BJ (cell line): ENCODE measurements around the gene DNAJC8. TPM values are rescaled to one million over a fixed set of nuclear protein-coding genes. Genes with fewer than 3 reads are reported as not detected.

Experiments
- CTCF ChIA-PET: fragments of 350-600 bp; formaldehyde crosslinking; extraction: SDS; loops from one replicate; lab custom pipeline; 2021; ENCODE audit warnings: antibody characterized with exemption, inconsistent platforms; lab: Yijun Ruan, JAX
- POLR2A ChIA-PET: fragments of 300-600 bp; sonication (Branson Sonifier 250); formaldehyde crosslinking; extraction: SDS; loops from one replicate; lab custom pipeline; 2021; ENCODE audit warnings: antibody characterized with exemption; lab: Charles Lee
- DNase-seq: peaks from one replicate; pipeline ENCODE4 v3.0.0-alpha.2; 2011; ENCODE audit warnings: low read depth
- H3K27me3 ChIP-seq: 2 replicates; pipeline ENCODE4 v1.6.0; 2011; ENCODE audit warnings: low read length; ENCODE audit not compliant: control insufficient read depth, insufficient read depth
- H3K36me3 ChIP-seq: 2 replicates; pipeline ENCODE4 v1.5.1; 2011; ENCODE audit warnings: low read length; ENCODE audit not compliant: control insufficient read depth, insufficient read depth
- H3K4me3 ChIP-seq: 2 replicates; pipeline ENCODE4 v1.5.1; 2011; ENCODE audit warnings: low read depth, mild to moderate bottlenecking, control low read depth, low read length
- polyA plus RNA-seq: library from polyadenylated mRNA; depleted of rRNA; stranded (reverse); fragments of >200 nt; gene quantifications from 2 replicates; pipeline ENCODE4 v1.2.3, GENCODE V29; 2011
- TF ChIP-seq, protein P1 (sequence below): IDR thresholded peaks from 2 replicates; pipeline ENCODE4 v1.5.1; 2011; ENCODE audit warnings: low read depth, mild to moderate bottlenecking, control low read depth, inconsistent platforms, low read length, moderate library complexity; ENCODE audit not compliant: insufficient read depth

Gene DNAJC8
- polyA plus RNA-seq, 1 experiment, result 49.1 TPM

DNA sequence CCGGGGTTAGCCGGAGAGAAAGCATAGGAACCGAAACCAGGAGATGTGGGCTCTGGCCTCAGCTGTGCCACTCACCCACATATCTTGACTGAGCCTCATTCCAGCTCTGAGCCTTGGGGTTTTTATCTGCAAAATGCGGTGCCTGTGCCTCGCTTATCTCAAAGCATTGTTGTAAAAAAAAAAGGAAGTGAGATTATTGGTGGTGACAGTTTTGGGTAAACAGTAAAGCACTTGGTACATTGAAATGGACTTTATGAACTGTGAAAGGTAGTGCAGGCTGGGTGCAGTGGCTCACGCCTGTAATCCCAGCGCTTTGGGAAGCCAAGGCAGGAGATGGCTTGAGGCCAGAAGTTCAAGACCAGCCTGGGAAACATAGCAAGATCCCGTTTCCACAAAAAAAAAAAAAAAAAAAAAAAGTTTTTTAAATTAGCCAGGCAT is 60.1 kb downstream of the DNAJC8 start:
- DNase-seq, result no peak
- H3K36me3 ChIP-seq, result no peaks in the 10 kb centered on the region
- TF ChIP-seq, protein P1, sequence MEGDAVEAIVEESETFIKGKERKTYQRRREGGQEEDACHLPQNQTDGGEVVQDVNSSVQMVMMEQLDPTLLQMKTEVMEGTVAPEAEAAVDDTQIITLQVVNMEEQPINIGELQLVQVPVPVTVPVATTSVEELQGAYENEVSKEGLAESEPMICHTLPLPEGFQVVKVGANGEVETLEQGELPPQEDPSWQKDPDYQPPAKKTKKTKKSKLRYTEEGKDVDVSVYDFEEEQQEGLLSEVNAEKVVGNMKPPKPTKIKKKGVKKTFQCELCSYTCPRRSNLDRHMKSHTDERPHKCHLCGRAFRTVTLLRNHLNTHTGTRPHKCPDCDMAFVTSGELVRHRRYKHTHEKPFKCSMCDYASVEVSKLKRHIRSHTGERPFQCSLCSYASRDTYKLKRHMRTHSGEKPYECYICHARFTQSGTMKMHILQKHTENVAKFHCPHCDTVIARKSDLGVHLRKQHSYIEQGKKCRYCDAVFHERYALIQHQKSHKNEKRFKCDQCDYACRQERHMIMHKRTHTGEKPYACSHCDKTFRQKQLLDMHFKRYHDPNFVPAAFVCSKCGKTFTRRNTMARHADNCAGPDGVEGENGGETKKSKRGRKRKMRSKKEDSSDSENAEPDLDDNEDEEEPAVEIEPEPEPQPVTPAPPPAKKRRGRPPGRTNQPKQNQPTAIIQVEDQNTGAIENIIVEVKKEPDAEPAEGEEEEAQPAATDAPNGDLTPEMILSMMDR, result no peak
- ChIA-PET CTCF (interaction anchor here (1.1 to 1.4 kb wide), 3 partner anchors 9 to 81 kb away, joined by 4 to 6 read pairs (median 5); no protein-coding TSS in a partner anchor), POLR2A (no interaction called here)
- H3K4me3 ChIP-seq, result no peak overlapping the region
- 0 out of 2 replicates have a peak, but pooled peaks cover 2% of the 10 kb centered on the region for H3K27me3 ChIP-seq

DNA sequence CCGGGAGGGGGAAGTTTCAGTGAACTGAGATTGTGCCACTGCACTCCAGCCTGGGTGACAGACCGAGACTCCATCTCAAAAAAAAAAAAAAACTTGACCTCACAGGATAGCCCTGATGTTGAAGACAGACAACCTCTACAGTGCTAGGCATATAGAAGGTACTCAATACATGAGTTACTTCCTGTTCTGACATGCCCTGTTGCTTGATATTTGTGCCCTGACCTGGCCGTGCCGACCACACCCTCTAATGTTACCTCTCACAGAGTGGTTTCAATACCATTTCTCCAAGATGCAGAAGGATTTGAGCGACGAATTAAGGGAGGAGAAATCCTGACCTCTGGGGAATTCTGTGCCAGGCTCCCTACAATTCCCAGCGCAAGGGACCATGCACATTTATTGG is 61.6 kb downstream of the DNAJC8 start:
- Histone ChIP-seq H3K36me3 (no peaks in the 10 kb centered on the region), H3K27me3 (no peaks in the 10 kb centered on the region), H3K4me3 (no peak overlapping the region)
- ChIA-PET CTCF (interaction anchor here (0.6 kb wide), 1 partner anchor 38 kb away, joined by 3 read pairs; no protein-coding TSS in a partner anchor), POLR2A (no interaction called here)
- no peak for DNase-seq
- TF ChIP-seq, protein P1, result no peak

DNA sequence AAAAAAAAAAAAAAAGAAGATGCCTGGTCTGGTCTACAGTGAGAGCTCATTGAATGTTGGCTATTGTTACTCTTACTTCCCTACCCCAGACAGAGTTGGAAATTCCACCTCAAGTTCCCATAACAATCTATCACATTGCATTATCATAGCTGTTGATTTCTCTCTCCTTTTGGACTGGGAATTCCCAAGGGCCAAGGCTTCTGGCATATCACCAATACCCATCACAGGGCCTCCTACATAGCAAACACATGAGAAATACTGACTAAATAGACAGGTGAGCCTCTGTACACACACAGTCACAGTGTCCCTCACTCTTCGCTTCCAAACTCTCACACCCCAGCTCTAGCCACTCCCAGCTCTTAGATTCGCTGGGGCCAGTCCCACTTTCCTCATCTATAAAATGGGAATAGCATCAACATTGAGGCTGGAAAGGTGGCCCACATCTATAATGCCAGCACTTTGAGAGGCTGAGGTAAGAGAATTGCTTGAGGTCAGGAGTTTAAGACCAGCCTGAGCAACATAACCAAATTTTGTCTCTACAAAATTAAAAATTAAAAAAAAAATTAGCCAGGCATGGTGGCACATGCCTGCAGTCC is 62.7 kb downstream of the DNAJC8 start:
- TF ChIP-seq, protein P1, result no peak
- Histone ChIP-seq H3K4me3 (no peak overlapping the region), H3K27me3 (no peaks in the 10 kb centered on the region), H3K36me3 (no peaks in the 10 kb centered on the region)
- DNase-seq, result no peak
- POLR2A ChIA-PET, result no interaction called here
- CTCF ChIA-PET, result interaction anchor here (0.6 to 1.2 kb wide), 3 partner anchors 15 to 39 kb away, joined by 3 read pairs; no protein-coding TSS in a partner anchor

GRCh38 chr1:28163496-28164161 is 69.2 kb downstream of the DNAJC8 start:
- TF ChIP-seq, protein P1, result no peak
- CTCF ChIA-PET, result interaction anchor here (1.1 to 1.3 kb wide), 2 partner anchors 9 to 10 kb away, joined by 3 to 4 read pairs; no protein-coding TSS in a partner anchor
- no peak for DNase-seq
- Histone ChIP-seq H3K27me3 (no peaks in the 10 kb centered on the region), H3K4me3 (no peak overlapping the region), H3K36me3 (no peaks in the 10 kb centered on the region)
- POLR2A ChIA-PET, result no interaction called here

DNA sequence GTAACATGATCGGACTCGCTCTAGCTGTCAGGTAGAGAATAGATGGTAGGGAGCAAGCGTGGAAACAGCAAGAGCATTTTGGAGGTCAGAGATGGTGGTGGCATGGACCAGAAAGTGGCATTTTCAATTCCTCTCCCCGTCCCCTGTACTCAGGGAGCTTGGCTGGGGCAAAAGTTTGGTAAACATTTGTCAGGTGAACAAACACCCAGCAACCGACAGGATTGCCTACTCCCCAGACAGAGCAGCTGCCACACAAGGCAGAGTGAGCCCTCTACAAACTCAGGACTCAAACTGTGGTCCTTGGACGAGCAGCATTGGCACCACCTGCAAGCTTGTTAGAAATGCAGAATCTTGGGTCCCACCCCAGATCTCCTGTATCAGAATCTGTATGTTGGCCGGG is 70.7 kb downstream of the DNAJC8 start:
- ChIA-PET POLR2A (no interaction called here), CTCF (interaction anchor here (0.6 to 1.1 kb wide), 2 partner anchors 11 to 47 kb away, joined by 3 to 6 read pairs; no protein-coding TSS in a partner anchor)
- Histone ChIP-seq H3K27me3 (no peaks in the 10 kb centered on the region), H3K4me3 (no peak overlapping the region), H3K36me3 (no peaks in the 10 kb centered on the region)
- TF ChIP-seq, protein P1, result no peak
- DNase-seq, result no peak
